HepG2 (cell line): Measurements from ENCODE around the gene ALDH18A1.

Source experiments
- CSRNP2 ChIP-seq: sonication (generic); formaldehyde crosslinking; conservative IDR thresholded peaks from 2 replicates; pipeline ENCODE4 v1.8.0; 2022; ENCODE audit warnings: low read depth, missing genetic modification reagents
- EZH2 ChIP-seq: conservative IDR thresholded peaks from 2 replicates; pipeline ENCODE4 v1.6.1; 2012; ENCODE audit warnings: mild to moderate bottlenecking, low read depth, low read length, moderate library complexity
- FOXK2 ChIP-seq: fragments of 450-650 bp; IDR thresholded peaks from 2 replicates; pipeline ENCODE4 v1.6.1; 2016
- IRF2 ChIP-seq: IDR thresholded peaks from 2 replicates; pipeline ENCODE4 v1.6.1; 2018; ENCODE audit warnings: missing genetic modification reagents, missing compliant biosample characterization
- MEIS2 ChIP-seq: sonication (generic); formaldehyde crosslinking; IDR thresholded peaks from 2 replicates; pipeline ENCODE4 v1.9.0; 2021; ENCODE audit warnings: mild to moderate bottlenecking, missing genetic modification reagents
- REST ChIP-seq, 2 experiments: IDR thresholded peaks; 2 replicates each; pipeline ENCODE4 v1.6.1; 2011 to 2012; ENCODE audit warnings: low read length in 2 of 2, borderline replicate concordance in 1 of 2, low read depth in 1 of 2, mild to moderate bottlenecking in 1 of 2, moderate library complexity in 1 of 2
- ZBTB1 ChIP-seq: sonication (generic); formaldehyde crosslinking; IDR thresholded peaks from 2 replicates; pipeline ENCODE4 v1.4.0; 2020; ENCODE audit warnings: missing genetic modification reagents, borderline replicate concordance
- ZNF263 ChIP-seq: sonication (generic); formaldehyde crosslinking; IDR thresholded peaks from 2 replicates; pipeline ENCODE4 v1.4.0; 2020; ENCODE audit warnings: missing genetic modification reagents
- ZNF282 ChIP-seq: fragments of 450-650 bp; IDR thresholded peaks from 2 replicates; pipeline ENCODE4 v1.6.1; 2018; ENCODE audit not compliant: partially characterized antibody
- ZNF460 ChIP-seq: sonication (generic); formaldehyde crosslinking; IDR thresholded peaks from 2 replicates; pipeline ENCODE4 v1.5.1; 2020; ENCODE audit warnings: missing genetic modification reagents, mild to moderate bottlenecking, borderline replicate concordance
- ZNF558 ChIP-seq: sonication (generic); formaldehyde crosslinking; IDR thresholded peaks from 2 replicates; pipeline ENCODE4 v1.9.0; 2022; ENCODE audit warnings: mild to moderate bottlenecking, missing genetic modification reagents, borderline replicate concordance
- ZNF713 ChIP-seq: sonication (generic); formaldehyde crosslinking; IDR thresholded peaks from 2 replicates; pipeline ENCODE4 v1.4.0; 2020; ENCODE audit warnings: mild to moderate bottlenecking, missing genetic modification reagents

GRCh38 chr10:95558593-95559320 is 97.8 kb downstream of the ALDH18A1 start:
- TF ChIP-seq ZNF558 (CRISPR knock-in tag): no peak
- no peak for TF ChIP-seq REST (IDR thresholded peaks at IDR 0.05; ENCODE audit: borderline replicate concordance in 1 of 2, low read depth in 1 of 2, low read length in 2 of 2)
- no peak for TF ChIP-seq ZNF263
- TF ChIP-seq FOXK2: no peak
- TF ChIP-seq EZH2: no peak
- TF ChIP-seq ZNF460 (CRISPR knock-in tag): no peak
- TF ChIP-seq MEIS2 (CRISPR knock-in tag): no peak
- TF ChIP-seq CSRNP2 (CRISPR knock-in tag): no peak
- no peak for TF ChIP-seq ZBTB1 (CRISPR knock-in tag)
- no peak for TF ChIP-seq ZNF282
- no peak for TF ChIP-seq ZNF713 (CRISPR knock-in tag)
- TF ChIP-seq IRF2 (CRISPR knock-in tag): no peak
